Loucy (cell line): Measurements from ENCODE around the gene PKD2L1.

Experiments
- H2AFZ ChIP-seq: fragments of 200-600 bp; sonication (generic); 2 replicates; pipeline ENCODE4 v1.6.0; 2016; ENCODE audit warnings: antibody characterized with exemption, mild to moderate bottlenecking, low read length, moderate library complexity
- H3F3A ChIP-seq: fragments of 200-600 bp; 2 replicates; pipeline ENCODE4 v1.6.0; 2016; ENCODE audit warnings: antibody characterized with exemption, low read depth, mild to moderate bottlenecking
- H3K27me3 ChIP-seq: fragments of 200-600 bp; sonication (generic); 2 replicates; pipeline ENCODE4 v1.6.1; 2014; ENCODE audit warnings: low read length, mild to moderate bottlenecking; ENCODE audit not compliant: insufficient read depth, poor library complexity, severe bottlenecking
- H3K36me3 ChIP-seq: fragments of 200-600 bp; sonication (generic); 2 replicates; pipeline ENCODE4 v1.6.1; 2016; ENCODE audit warnings: low read length; ENCODE audit not compliant: insufficient read depth
- H3K4me1 ChIP-seq: fragments of 200-600 bp; sonication (generic); 2 replicates; pipeline ENCODE4 v1.5.1; 2014; ENCODE audit warnings: low read length, mild to moderate bottlenecking; ENCODE audit not compliant: insufficient read depth, poor library complexity, severe bottlenecking
- H3K4me2 ChIP-seq: fragments of 200-600 bp; sonication (generic); 2 replicates; pipeline ENCODE4 v1.6.0; 2014; ENCODE audit warnings: antibody characterized with exemption, low read length, low read depth, mild to moderate bottlenecking; ENCODE audit not compliant: poor library complexity, severe bottlenecking
- H3K4me3 ChIP-seq: fragments of 200-600 bp; sonication (generic); 2 replicates; pipeline ENCODE4 v1.5.1; 2014; ENCODE audit warnings: low read length, mild to moderate bottlenecking, mixed read lengths; ENCODE audit not compliant: poor library complexity, severe bottlenecking
- H3K79me2 ChIP-seq: fragments of 200-600 bp; sonication (generic); 2 replicates; pipeline ENCODE4 v1.6.1; 2014; ENCODE audit warnings: low read length; ENCODE audit not compliant: insufficient read depth
- H3K9ac ChIP-seq: fragments of 200-600 bp; sonication (generic); 2 replicates; pipeline ENCODE4 v1.6.0; 2014; ENCODE audit warnings: mild to moderate bottlenecking, low read depth, low read length, moderate library complexity; ENCODE audit not compliant: poor library complexity, severe bottlenecking
- H3K9me2 ChIP-seq: fragments of 200-600 bp; sonication (generic); replicated peaks from 2 replicates; pipeline ENCODE4 v1.6.1; 2016; ENCODE audit warnings: low read depth, low read length, mixed read lengths
- H3K9me3 ChIP-seq: fragments of 200-600 bp; sonication (generic); 2 replicates; pipeline ENCODE4 v1.6.1; 2014; ENCODE audit warnings: mild to moderate bottlenecking, antibody characterized with exemption, low read length, low read depth; ENCODE audit not compliant: insufficient read depth
- H4K20me1 ChIP-seq: fragments of 200-600 bp; sonication (generic); 2 replicates; pipeline ENCODE4 v1.6.0; 2014; ENCODE audit warnings: antibody characterized with exemption, low read length, mild to moderate bottlenecking; ENCODE audit not compliant: insufficient read depth, poor library complexity, severe bottlenecking
- CTCF ChIP-seq: fragments of 200-600 bp; sonication (generic); conservative IDR thresholded peaks from 2 replicates; pipeline ENCODE4 v1.5.1; 2014; ENCODE audit warnings: mild to moderate bottlenecking, antibody characterized with exemption, low read length
- EZH2phosphoT487 ChIP-seq: fragments of 200-600 bp; IDR thresholded peaks from 2 replicates; pipeline ENCODE4 v1.6.1; 2018; ENCODE audit warnings: antibody characterized with exemption, mild to moderate bottlenecking, moderate library complexity, borderline replicate concordance

Gene PKD2L1

DNA sequence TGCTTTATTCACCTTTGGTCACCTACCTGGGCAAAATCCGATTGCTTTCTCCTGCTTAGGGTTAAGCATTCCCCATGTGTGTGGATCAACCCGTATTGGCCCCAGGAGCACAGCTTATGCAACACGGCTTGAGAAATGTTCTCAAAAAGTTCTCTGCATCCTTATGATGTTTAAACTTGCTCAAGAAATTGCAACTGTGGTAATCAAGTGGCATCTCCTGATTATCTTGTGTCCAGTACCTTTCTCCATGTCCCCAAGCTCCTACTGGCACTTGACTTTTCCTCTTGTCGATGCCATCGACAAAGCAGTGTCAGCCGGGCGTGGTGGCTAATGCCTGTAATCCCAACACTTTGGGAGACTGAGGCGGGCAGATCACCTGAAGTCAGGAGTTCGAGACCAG lies 4.7 kb upstream of the PKD2L1 start:
- H3K36me3 ChIP-seq, result no peaks in the 10 kb centered on the region
- no peak overlapping the region for H3K4me2 ChIP-seq
- TF ChIP-seq EZH2phosphoT487 (no peak), CTCF (no peak)
- no peaks in the 10 kb centered on the region for H3K9me3 ChIP-seq
- no peaks in the 10 kb centered on the region for H3K4me1 ChIP-seq
- no peaks in the 10 kb centered on the region for H3K27me3 ChIP-seq
- H3K9me2 ChIP-seq, result no peaks in the 10 kb centered on the region
- no peaks in the 10 kb centered on the region for H3K79me2 ChIP-seq
- no peak overlapping the region for H3K9ac ChIP-seq
- no peak overlapping the region for H2AFZ ChIP-seq
- H3K4me3 ChIP-seq, result no peak overlapping the region
- H3F3A ChIP-seq, result no peaks in the 10 kb centered on the region
- H4K20me1 ChIP-seq, result no peaks in the 10 kb centered on the region

- Histone ChIP-seq H3K9me3 (no peaks in the 10 kb centered on the region), H3K4me2 (no peak overlapping the region), H3F3A (no peaks in the 10 kb centered on the region), H3K4me1 (no peaks in the 10 kb centered on the region), H3K36me3 (no peaks in the 10 kb centered on the region), H3K9ac (no peak overlapping the region), H3K9me2 (no peaks in the 10 kb centered on the region), H4K20me1 (no peaks in the 10 kb centered on the region), H3K4me3 (no peak overlapping the region), H2AFZ (no peak overlapping the region), H3K79me2 (no peaks in the 10 kb centered on the region), H3K27me3 (no peaks in the 10 kb centered on the region)
- TF ChIP-seq CTCF, result no peak
- no peak for TF ChIP-seq EZH2phosphoT487
Observed at GRCh38 chr10:100333661-100334440, 3.8 kb upstream of the PKD2L1 start.

- Histone ChIP-seq H3F3A (no peaks in the 10 kb centered on the region), H3K4me2 (no peak overlapping the region), H3K36me3 (no peaks in the 10 kb centered on the region), H3K4me1 (no peaks in the 10 kb centered on the region), H3K79me2 (no peaks in the 10 kb centered on the region), H3K9me2 (no peaks in the 10 kb centered on the region), H3K9me3 (no peaks in the 10 kb centered on the region), H4K20me1 (no peaks in the 10 kb centered on the region), H3K9ac (no peak overlapping the region), H2AFZ (no peak overlapping the region), H3K4me3 (no peak overlapping the region), H3K27me3 (no peaks in the 10 kb centered on the region)
- TF ChIP-seq EZH2phosphoT487, result no peak
- TF ChIP-seq CTCF, result no peak
Observed at GRCh38 chr10:100333106-100333505, 3.1 kb upstream of the PKD2L1 start.
